Parathyroid adenoma (tissue), 2 donors: ENCODE results near the gene SENP2.

ENCODE experiments used
- H2AFZ ChIP-seq: fragments of 300-600 bp; sonication (generic); one replicate; pipeline ENCODE4 v1.7.0; 2017; ENCODE audit warnings: antibody characterized with exemption, mild to moderate bottlenecking
- H3K27ac ChIP-seq: fragments of 300-600 bp; sonication (generic); one replicate; pipeline ENCODE4 v1.7.0; 2017
- H3K27me3 ChIP-seq: fragments of 300-600 bp; sonication (generic); one replicate; pipeline ENCODE4 v1.7.0; 2017; ENCODE audit warnings: low read length; ENCODE audit not compliant: control insufficient read depth, insufficient read depth
- H3K36me3 ChIP-seq: fragments of 300-600 bp; sonication (generic); one replicate; pipeline ENCODE4 v1.7.0; 2017; ENCODE audit warnings: low read length; ENCODE audit not compliant: control insufficient read depth, insufficient read depth
- H3K4me1 ChIP-seq: fragments of 300-600 bp; sonication (generic); one replicate; pipeline ENCODE4 v1.7.0; 2017; ENCODE audit warnings: control low read depth
- H3K4me2 ChIP-seq: fragments of 300-600 bp; sonication (generic); one replicate; pipeline ENCODE4 v1.7.0; 2017; ENCODE audit warnings: low read length
- H3K4me3 ChIP-seq: fragments of 300-600 bp; sonication (generic); one replicate; pipeline ENCODE4 v1.7.0; 2017; ENCODE audit warnings: low read depth, low read length
- H3K79me2 ChIP-seq: fragments of 300-600 bp; sonication (generic); one replicate; pipeline ENCODE4 v1.7.0; 2017; ENCODE audit warnings: control low read depth
- H3K9ac ChIP-seq: fragments of 300-600 bp; sonication (generic); one replicate; pipeline ENCODE4 v1.7.0; 2017; ENCODE audit warnings: mild to moderate bottlenecking
- H3K9me3 ChIP-seq: fragments of 300-600 bp; sonication (generic); one replicate; pipeline ENCODE4 v1.7.0; 2017; ENCODE audit warnings: low read length; ENCODE audit not compliant: control insufficient read depth
- TF ChIP-seq, protein P1 (sequence below): fragments of 300-600 bp; sonication (generic); IDR thresholded peaks from one replicate; pipeline ENCODE4 v1.7.0; 2017; ENCODE audit warnings: antibody characterized with exemption, mild to moderate bottlenecking
- donor health status: primary hyperparathyroidism.

Gene SENP2

DNA sequence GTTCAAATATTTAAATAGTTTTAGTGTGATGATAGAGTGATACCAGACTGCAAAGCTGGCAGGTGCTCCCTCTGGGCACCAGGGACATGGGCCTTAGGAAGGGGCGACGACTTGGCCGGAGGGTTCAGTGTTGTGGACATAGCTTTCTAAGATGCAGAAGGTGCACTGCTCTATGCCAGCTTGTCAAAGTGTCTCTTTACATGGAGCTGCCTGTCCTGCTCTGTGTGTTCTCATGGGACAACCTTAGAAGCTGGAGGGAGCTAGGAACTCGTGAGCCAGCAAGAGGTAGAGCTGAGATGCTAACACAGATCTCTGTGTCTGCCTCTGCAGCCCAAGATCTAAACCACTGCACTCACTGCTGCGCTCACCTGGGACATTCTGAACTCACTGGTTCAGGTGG is 77.8 kb downstream of the SENP2 start:
- Histone ChIP-seq H3K79me2 (no peaks in the 10 kb centered on the region), H3K4me3 (no peak overlapping the region), H3K9ac (no peak overlapping the region), H3K27ac (no peak overlapping the region), H3K4me1 (peaks cover 7% of the 10 kb centered on the region), H3K4me2 (no peak overlapping the region), H3K9me3 (no peaks in the 10 kb centered on the region), H3K27me3 (no peaks in the 10 kb centered on the region), H3K36me3 (no peaks in the 10 kb centered on the region), H2AFZ (no peak overlapping the region)
- TF ChIP-seq, protein P1, sequence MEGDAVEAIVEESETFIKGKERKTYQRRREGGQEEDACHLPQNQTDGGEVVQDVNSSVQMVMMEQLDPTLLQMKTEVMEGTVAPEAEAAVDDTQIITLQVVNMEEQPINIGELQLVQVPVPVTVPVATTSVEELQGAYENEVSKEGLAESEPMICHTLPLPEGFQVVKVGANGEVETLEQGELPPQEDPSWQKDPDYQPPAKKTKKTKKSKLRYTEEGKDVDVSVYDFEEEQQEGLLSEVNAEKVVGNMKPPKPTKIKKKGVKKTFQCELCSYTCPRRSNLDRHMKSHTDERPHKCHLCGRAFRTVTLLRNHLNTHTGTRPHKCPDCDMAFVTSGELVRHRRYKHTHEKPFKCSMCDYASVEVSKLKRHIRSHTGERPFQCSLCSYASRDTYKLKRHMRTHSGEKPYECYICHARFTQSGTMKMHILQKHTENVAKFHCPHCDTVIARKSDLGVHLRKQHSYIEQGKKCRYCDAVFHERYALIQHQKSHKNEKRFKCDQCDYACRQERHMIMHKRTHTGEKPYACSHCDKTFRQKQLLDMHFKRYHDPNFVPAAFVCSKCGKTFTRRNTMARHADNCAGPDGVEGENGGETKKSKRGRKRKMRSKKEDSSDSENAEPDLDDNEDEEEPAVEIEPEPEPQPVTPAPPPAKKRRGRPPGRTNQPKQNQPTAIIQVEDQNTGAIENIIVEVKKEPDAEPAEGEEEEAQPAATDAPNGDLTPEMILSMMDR: no peak

DNA sequence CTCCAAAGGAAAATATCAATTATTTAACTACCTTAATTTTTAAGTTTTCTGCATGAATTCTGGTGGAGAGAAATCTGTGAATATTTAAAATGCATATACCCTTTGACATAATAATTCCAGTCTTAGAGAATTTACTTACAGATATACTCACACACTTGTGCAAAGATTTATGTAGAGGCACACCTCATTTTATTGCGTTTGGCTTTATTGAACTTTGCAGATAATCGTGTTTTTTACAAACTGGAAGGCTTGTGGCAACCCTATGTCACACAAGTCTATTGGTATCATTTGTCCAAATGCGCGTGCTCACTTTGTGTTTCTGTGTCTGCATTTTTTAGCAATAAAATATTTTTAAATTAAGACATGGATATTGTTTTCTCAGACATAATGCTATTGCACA is 81.5 kb downstream of the SENP2 start:
- no peaks in the 10 kb centered on the region for H3K27me3 ChIP-seq
- no peaks in the 10 kb centered on the region for H3K36me3 ChIP-seq
- no peak overlapping the region for H3K4me2 ChIP-seq
- H3K27ac ChIP-seq: no peak overlapping the region
- no peaks in the 10 kb centered on the region for H3K4me1 ChIP-seq
- H3K9me3 ChIP-seq: no peaks in the 10 kb centered on the region
- TF ChIP-seq, protein P1: no peak
- no peak overlapping the region for H3K4me3 ChIP-seq
- H2AFZ ChIP-seq: no peak overlapping the region
- no peaks in the 10 kb centered on the region for H3K79me2 ChIP-seq
- no peak overlapping the region for H3K9ac ChIP-seq

DNA sequence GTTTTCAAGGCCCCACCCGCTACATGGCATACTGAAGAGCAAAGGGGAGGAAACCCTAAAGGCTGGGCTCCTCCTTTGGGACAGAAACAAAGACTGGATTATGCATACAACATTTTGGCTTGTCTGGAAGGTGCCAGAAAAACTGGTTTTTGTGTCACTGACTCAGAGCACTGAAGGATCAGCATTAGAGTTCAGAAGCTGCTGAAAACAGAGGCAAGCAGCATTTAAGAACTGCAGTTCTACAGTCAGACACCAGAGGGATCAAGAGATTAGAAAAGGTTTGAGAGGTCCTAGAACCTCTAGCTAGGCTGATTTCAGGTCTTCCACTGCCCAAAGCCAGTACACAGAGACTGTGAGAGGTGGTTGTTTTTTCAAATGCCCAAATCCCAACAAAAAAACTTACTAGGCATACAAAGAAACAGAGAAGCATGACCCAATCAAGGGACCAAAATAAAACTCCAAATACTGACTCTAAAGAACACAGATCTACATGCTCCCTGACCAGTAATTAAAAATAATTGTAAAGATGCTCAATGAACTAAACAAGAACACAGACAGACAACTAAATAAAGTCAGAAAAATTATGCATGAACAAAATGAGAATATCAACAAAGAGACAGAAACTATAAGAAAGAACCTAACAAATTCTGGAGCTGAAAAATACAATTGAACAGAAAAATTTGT is 91.2 kb downstream of the SENP2 start:
- no peak overlapping the region for H3K4me3 ChIP-seq
- no peaks in the 10 kb centered on the region for H3K79me2 ChIP-seq
- H3K36me3 ChIP-seq: no peaks in the 10 kb centered on the region
- H3K9me3 ChIP-seq: no peaks in the 10 kb centered on the region
- TF ChIP-seq, protein P1: peak; percentile 55
- H3K4me2 ChIP-seq: no peak overlapping the region
- H3K9ac ChIP-seq: no peak overlapping the region
- H3K4me1 ChIP-seq: no peaks in the 10 kb centered on the region
- H3K27ac ChIP-seq: no peak overlapping the region
- no peaks in the 10 kb centered on the region for H3K27me3 ChIP-seq
- H2AFZ ChIP-seq: no peak overlapping the region

DNA sequence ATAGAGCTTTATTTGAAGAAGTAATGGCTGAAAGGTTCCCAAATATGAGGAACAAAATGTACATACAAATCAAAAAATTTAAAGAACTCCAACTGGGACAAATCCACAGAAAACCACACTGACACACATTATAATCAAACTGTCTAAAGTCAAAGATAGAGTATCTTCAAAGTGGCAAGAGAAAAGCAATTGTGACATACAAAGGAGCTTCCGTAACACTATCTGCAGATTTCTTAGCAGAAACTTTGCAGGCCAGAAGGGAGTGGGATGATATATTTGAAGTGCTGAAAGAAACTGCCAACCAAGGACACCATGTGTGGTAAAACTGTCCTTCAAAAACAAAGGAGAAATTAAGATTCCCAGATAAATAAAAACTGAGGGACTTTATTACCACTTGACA is 91.9 kb downstream of the SENP2 start:
- Histone ChIP-seq H3K4me1 (no peaks in the 10 kb centered on the region), H2AFZ (no peak overlapping the region), H3K27ac (no peak overlapping the region), H3K4me2 (no peak overlapping the region), H3K79me2 (no peaks in the 10 kb centered on the region), H3K36me3 (no peaks in the 10 kb centered on the region), H3K9ac (no peak overlapping the region), H3K9me3 (no peaks in the 10 kb centered on the region), H3K27me3 (no peaks in the 10 kb centered on the region), H3K4me3 (no peak overlapping the region)
- TF ChIP-seq, protein P1: no peak

DNA sequence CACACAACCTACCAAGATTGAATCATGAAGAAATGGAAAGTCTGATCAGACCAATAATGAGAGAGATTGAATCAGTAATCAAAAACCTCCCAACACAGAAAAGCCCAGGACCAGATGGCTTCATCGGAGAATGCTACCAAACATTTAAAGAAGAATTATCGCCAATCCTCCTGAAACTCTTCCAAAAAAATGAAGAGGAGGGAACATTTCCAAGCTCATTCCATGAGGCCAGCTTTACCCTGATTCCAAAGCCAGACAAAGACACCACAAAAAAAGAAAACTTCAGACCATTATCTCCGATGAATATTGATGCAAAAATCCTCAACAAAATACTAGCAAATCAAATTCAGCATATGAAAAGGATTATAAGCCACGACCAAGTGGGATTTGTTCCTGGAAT is 94.1 kb downstream of the SENP2 start:
- H3K27me3 ChIP-seq: no peaks in the 10 kb centered on the region
- H3K79me2 ChIP-seq: no peaks in the 10 kb centered on the region
- H3K4me2 ChIP-seq: no peak overlapping the region
- H3K4me3 ChIP-seq: no peak overlapping the region
- TF ChIP-seq, protein P1: no peak
- no peaks in the 10 kb centered on the region for H3K36me3 ChIP-seq
- H3K9me3 ChIP-seq: no peaks in the 10 kb centered on the region
- H3K27ac ChIP-seq: no peak overlapping the region
- no peaks in the 10 kb centered on the region for H3K4me1 ChIP-seq
- H2AFZ ChIP-seq: no peak overlapping the region
- no peak overlapping the region for H3K9ac ChIP-seq
